ENCODE results near the gene APCDD1. TPM values are rescaled to one million over a fixed set of nuclear protein-coding genes. Genes with fewer than 3 reads are reported as not detected.

APCDD1 gene
- total RNA-seq, 2 experiments from 2014 or later, result not detected

DNA sequence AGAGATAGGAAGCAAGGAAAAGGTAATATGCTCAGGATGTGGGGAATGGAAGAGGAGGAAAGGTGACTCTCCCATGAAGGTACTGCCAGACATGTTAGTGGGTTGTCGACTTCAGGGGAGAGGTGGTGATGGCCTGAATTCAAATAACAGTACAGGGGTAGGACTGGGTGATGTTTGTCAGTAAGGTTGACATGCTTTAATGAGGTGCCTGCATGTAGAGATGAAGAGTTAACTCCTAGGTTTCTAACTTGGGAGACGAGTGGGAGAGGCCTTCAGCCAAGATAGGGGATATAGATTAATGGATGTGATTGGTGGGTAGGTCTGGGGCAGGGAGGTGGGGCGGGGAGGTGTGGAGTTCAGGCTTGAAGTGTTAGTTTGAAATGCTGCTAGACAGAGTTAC, 74.0 kb downstream of the APCDD1 start:
- POLR2A ChIA-PET, result no interaction called here
- H3K27ac ChIP-seq (ENCODE audit: low read depth in 1 of 2, low read length in 2 of 2), result no peak overlapping the region
- Mint-ChIP-seq H3K4me1 (ENCODE audit: low read depth) (peaks cover 60% of the 10 kb centered on the region), H3K27me3 (no peaks in the 10 kb centered on the region), H3K4me3 (peak overlapping the region; percentile 11), H3K9me3 (no peaks in the 10 kb centered on the region), H3K36me3 (ENCODE audit: low read depth) (peaks cover 22% of the 10 kb centered on the region), H3K27ac (no peak overlapping the region)
- intact Hi-C loops (cut with DNase I, micrococcal nuclease), result loop anchor here (5.0 to 10.0 kb wide), 8 partner anchors 1054 to 1921 kb away; partner anchors contain the start of genes IMPA2 (in 2 of the 2), CHMP1B (in 1 of the 2), RAB12 (in 1 of the 2) and RALBP1 (in 1 of the 2)
- DNase-seq, result no peak
- no peak overlapping the region for H3K4me3 ChIP-seq (ENCODE audit: low read length)
- ATAC-seq (ENCODE audit: poor library complexity), result no peak
- CTCF ChIA-PET, result interaction anchor here (1.4 kb wide), 1 partner anchor 9 kb away, joined by 4 read pairs; no protein-coding TSS in a partner anchor
- TF ChIP-seq, protein P1, sequence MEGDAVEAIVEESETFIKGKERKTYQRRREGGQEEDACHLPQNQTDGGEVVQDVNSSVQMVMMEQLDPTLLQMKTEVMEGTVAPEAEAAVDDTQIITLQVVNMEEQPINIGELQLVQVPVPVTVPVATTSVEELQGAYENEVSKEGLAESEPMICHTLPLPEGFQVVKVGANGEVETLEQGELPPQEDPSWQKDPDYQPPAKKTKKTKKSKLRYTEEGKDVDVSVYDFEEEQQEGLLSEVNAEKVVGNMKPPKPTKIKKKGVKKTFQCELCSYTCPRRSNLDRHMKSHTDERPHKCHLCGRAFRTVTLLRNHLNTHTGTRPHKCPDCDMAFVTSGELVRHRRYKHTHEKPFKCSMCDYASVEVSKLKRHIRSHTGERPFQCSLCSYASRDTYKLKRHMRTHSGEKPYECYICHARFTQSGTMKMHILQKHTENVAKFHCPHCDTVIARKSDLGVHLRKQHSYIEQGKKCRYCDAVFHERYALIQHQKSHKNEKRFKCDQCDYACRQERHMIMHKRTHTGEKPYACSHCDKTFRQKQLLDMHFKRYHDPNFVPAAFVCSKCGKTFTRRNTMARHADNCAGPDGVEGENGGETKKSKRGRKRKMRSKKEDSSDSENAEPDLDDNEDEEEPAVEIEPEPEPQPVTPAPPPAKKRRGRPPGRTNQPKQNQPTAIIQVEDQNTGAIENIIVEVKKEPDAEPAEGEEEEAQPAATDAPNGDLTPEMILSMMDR (IDR thresholded peaks at IDR 0.05), result no peak
- H3K9me3 ChIP-seq (ENCODE audit: control insufficient read depth in 1 of 2, insufficient read depth in 1 of 2, low read length in 2 of 2), result no peaks in the 10 kb centered on the region
- no peaks in the 10 kb centered on the region for H3K27me3 ChIP-seq (ENCODE audit: control insufficient read depth in 1 of 2, insufficient read depth in 2 of 2, low read length in 2 of 2)
- H3K4me1 ChIP-seq (ENCODE audit: insufficient read depth, low read length), result peaks cover 42% of the 10 kb centered on the region
- H3K36me3 ChIP-seq (ENCODE audit: insufficient read depth, low read length), result peaks cover 7% of the 10 kb centered on the region

DNA sequence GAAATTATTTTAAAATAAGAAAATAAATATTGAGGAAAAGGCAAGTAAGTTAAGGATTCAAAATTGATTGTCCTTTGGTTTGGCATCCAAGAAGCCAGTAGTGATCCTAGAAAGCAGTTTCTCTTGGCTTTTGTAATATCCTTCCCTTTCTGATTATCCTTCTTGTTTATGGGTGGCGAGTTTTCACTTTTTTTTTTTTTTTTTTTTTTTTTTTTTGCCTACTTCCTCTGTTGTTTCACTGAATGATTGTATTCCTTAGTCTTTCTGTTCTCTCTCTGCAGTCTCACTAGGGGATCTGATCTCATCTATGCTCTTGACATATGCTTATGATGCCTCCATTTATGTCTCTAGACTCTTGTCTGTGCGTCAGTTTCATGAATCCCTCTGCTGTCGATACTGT, 75.6 kb downstream of the APCDD1 start:
- intact Hi-C loops (cut with DNase I, micrococcal nuclease), result no loop called here
- ATAC-seq (ENCODE audit: poor library complexity) (no peak), DNase-seq (no peak)
- no peak overlapping the region for H3K4me3 ChIP-seq (ENCODE audit: low read length)
- peaks cover 38% of the 10 kb centered on the region for H3K4me1 ChIP-seq (ENCODE audit: insufficient read depth, low read length)
- no peak overlapping the region for H3K27ac ChIP-seq (ENCODE audit: low read depth in 1 of 2, low read length in 2 of 2)
- peaks cover 53% of the 10 kb centered on the region for H3K4me1 Mint-ChIP-seq (ENCODE audit: low read depth)
- TF ChIP-seq, protein P1 (IDR thresholded peaks at IDR 0.05), result no peak
- peaks cover 21% of the 10 kb centered on the region for H3K36me3 ChIP-seq (ENCODE audit: insufficient read depth, low read length)
- ChIA-PET POLR2A (no interaction called here), CTCF (no interaction called here)
- peak overlapping the region; percentile 36 for H3K4me3 Mint-ChIP-seq
- H3K36me3 Mint-ChIP-seq (ENCODE audit: low read depth), result peaks cover 34% of the 10 kb centered on the region
- H3K9me3 Mint-ChIP-seq, result no peaks in the 10 kb centered on the region
- H3K27ac Mint-ChIP-seq, result peak overlapping the region; percentile 43
- H3K9me3 ChIP-seq (ENCODE audit: control insufficient read depth in 1 of 2, insufficient read depth in 1 of 2, low read length in 2 of 2), result no peaks in the 10 kb centered on the region
- no peaks in the 10 kb centered on the region for H3K27me3 ChIP-seq (ENCODE audit: control insufficient read depth in 1 of 2, insufficient read depth in 2 of 2, low read length in 2 of 2)
- no peaks in the 10 kb centered on the region for H3K27me3 Mint-ChIP-seq

DNA sequence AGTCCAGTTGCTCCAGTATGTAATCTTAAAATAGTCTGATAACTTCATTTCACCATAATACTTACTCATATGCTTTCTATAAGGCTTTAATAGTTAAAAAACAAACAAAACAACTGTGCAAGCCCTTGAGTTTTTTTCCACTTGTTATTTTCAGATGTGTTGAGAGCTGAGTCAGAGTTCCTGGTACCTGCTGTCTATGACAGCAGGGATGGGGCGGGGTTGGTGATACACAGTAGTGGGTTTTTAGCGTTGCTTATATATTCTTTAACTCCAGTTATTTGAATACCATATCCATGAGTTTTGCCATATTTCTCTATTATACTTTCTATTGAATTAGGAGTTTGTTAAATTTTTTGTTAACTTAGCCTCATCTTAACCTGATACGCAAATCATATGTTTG, 76.4 kb downstream of the APCDD1 start:
- intact Hi-C loops (cut with DNase I, micrococcal nuclease), result no loop called here

More for the DNA sequence above, 76.4 kb downstream of the APCDD1 start:
- peaks cover 44% of the 10 kb centered on the region for H3K4me1 Mint-ChIP-seq (ENCODE audit: low read depth)
- H3K4me3 Mint-ChIP-seq, result no peak overlapping the region
- Histone ChIP-seq H3K27ac (ENCODE audit: low read depth in 1 of 2, low read length in 2 of 2) (no peak overlapping the region), H3K4me1 (ENCODE audit: insufficient read depth, low read length) (peaks cover 33% of the 10 kb centered on the region), H3K27me3 (ENCODE audit: control insufficient read depth in 1 of 2, insufficient read depth in 2 of 2, low read length in 2 of 2) (no peaks in the 10 kb centered on the region), H3K4me3 (ENCODE audit: low read length) (no peak overlapping the region), H3K36me3 (ENCODE audit: insufficient read depth, low read length) (peaks cover 21% of the 10 kb centered on the region), H3K9me3 (ENCODE audit: control insufficient read depth in 1 of 2, insufficient read depth in 1 of 2, low read length in 2 of 2) (no peaks in the 10 kb centered on the region)
- no peaks in the 10 kb centered on the region for H3K27me3 Mint-ChIP-seq
- no peak for ATAC-seq (ENCODE audit: poor library complexity)
- TF ChIP-seq, protein P1 (IDR thresholded peaks at IDR 0.05), result no peak
- POLR2A ChIA-PET, result no interaction called here
- peaks cover 32% of the 10 kb centered on the region for H3K36me3 Mint-ChIP-seq (ENCODE audit: low read depth)
- peak in 2 of 14 experiments; percentile 9 to 12 for DNase-seq
- CTCF ChIA-PET, result no interaction called here
- no peaks in the 10 kb centered on the region for H3K9me3 Mint-ChIP-seq
- H3K27ac Mint-ChIP-seq, result peak overlapping the region; percentile 43

Measured in CD4-positive, alpha-beta T cell (primary cell).